CD14-positive monocyte (primary cell): ENCODE measurements around the gene IGFBP7. TPM values are rescaled to one million over a fixed set of nuclear protein-coding genes. Genes with fewer than 3 reads are reported as not detected.
A peak's percentile ranks its signal among the peaks of the same experiment; 100 is the strongest.

ENCODE experiments used
- DNase-seq, 3 donors: peaks; one replicate each; pipeline ENCODE4 v3.0.0-alpha.2; 2011 to 2022
- H2AFZ ChIP-seq: 2 replicates; pipeline ENCODE4 v1.6.0; 2012; ENCODE audit warnings: mild to moderate bottlenecking, low read depth, low read length, inconsistent platforms; ENCODE audit not compliant: insufficient read depth, poor library complexity, severe bottlenecking
- H3K27ac ChIP-seq, 2 donors: 1 replicate in 1 of 2; 2 replicates in 1 of 2; pipeline ENCODE4 v1.5.1; 2012 to 2013; ENCODE audit warnings: low read length in 2 of 2, control low read depth in 1 of 2, inconsistent platforms in 1 of 2, low read depth in 1 of 2, mild to moderate bottlenecking in 1 of 2
- H3K27me3 ChIP-seq, 2 donors: one replicate each; pipeline versions ENCODE4 v1.6.0 to v1.6.1; 2011 to 2013; ENCODE audit warnings: low read length in 2 of 2; ENCODE audit not compliant: control insufficient read depth in 2 of 2, insufficient read depth in 2 of 2
- H3K36me3 ChIP-seq, 2 donors: replicated peaks in 1 of 2; 1 replicate in 1 of 2; 2 replicates in 1 of 2; pipeline versions ENCODE4 v1.5.1 to v1.6.1; 2012 to 2013; ENCODE audit warnings: low read length in 2 of 2, control low read depth in 1 of 2, inconsistent platforms in 1 of 2, mild to moderate bottlenecking in 1 of 2; ENCODE audit not compliant: insufficient read depth in 2 of 2, control insufficient read depth in 1 of 2
- H3K4me1 ChIP-seq, 2 donors: 1 replicate in 1 of 2; 2 replicates in 1 of 2; pipeline versions ENCODE4 v1.5.1 to v1.6.1; 2012 to 2013; ENCODE audit warnings: low read length in 2 of 2, control low read depth in 1 of 2, inconsistent platforms in 1 of 2, mild to moderate bottlenecking in 1 of 2, moderate library complexity in 1 of 2; ENCODE audit not compliant: insufficient read depth in 2 of 2, control insufficient read depth in 1 of 2
- H3K4me2 ChIP-seq: replicated peaks from 2 replicates; pipeline ENCODE3; 2012; ENCODE audit warnings: low read length, moderate library complexity, mild to moderate bottlenecking; ENCODE audit not compliant: poor library complexity, severe bottlenecking; ENCODE audit errors: extremely low read depth
- H3K4me3 ChIP-seq, 3 experiments: fragments of 200-600 bp in 1 of 3; sonication (generic) in 1 of 3; replicated peaks in 1 of 3; 1 replicate in 2 of 3; 2 replicates in 1 of 3; pipeline ENCODE4 v1.5.1; 2011 to 2013; ENCODE audit warnings: low read length in 3 of 3, mild to moderate bottlenecking in 3 of 3, control low read depth in 2 of 3, low read depth in 2 of 3, inconsistent platforms in 1 of 3, moderate library complexity in 1 of 3
- H3K79me2 ChIP-seq: 2 replicates; pipeline ENCODE4 v1.6.0; 2012; ENCODE audit warnings: mild to moderate bottlenecking, control low read depth, inconsistent platforms, low read length, moderate library complexity; ENCODE audit not compliant: insufficient read depth
- H3K9ac ChIP-seq: 2 replicates; pipeline ENCODE4 v1.6.0; 2017; ENCODE audit warnings: low read length, mild to moderate bottlenecking; ENCODE audit not compliant: insufficient read depth, poor library complexity, severe bottlenecking
- H3K9me3 ChIP-seq, 2 donors: replicated peaks in 1 of 2; 1 replicate in 1 of 2; 2 replicates in 1 of 2; pipeline versions ENCODE4 v1.5.1 to v1.6.1; 2012 to 2013; ENCODE audit warnings: low read length in 2 of 2, control low read depth in 1 of 2; ENCODE audit not compliant: control insufficient read depth in 1 of 2, insufficient read depth in 1 of 2
- H4K20me1 ChIP-seq: 2 replicates; pipeline ENCODE4 v1.6.0; 2012; ENCODE audit warnings: mild to moderate bottlenecking, low read length, control low read depth, moderate library complexity; ENCODE audit not compliant: insufficient read depth
- H3K27ac Mint-ChIP-seq, 7 donors: one replicate each; pipeline ENCODE4 v1.8.0; 2020; ENCODE audit warnings: mild to moderate bottlenecking in 7 of 7, mixed read lengths in 7 of 7, moderate library complexity in 6 of 7, inconsistent platforms in 2 of 7
- H3K27me3 Mint-ChIP-seq, 3 donors: one replicate each; pipeline ENCODE4 v1.8.0; 2021 to 2022; ENCODE audit warnings: low read depth in 3 of 3, mild to moderate bottlenecking in 3 of 3, mixed read lengths in 3 of 3, moderate library complexity in 3 of 3, inconsistent platforms in 1 of 3
- H3K36me3 Mint-ChIP-seq, 2 donors: one replicate each; pipeline ENCODE4 v1.8.0; 2020; ENCODE audit warnings: mixed read lengths in 2 of 2, inconsistent platforms in 1 of 2, mild to moderate bottlenecking in 1 of 2
- H3K4me1 Mint-ChIP-seq: one replicate; pipeline ENCODE4 v1.8.0; 2020; ENCODE audit warnings: mild to moderate bottlenecking, mixed read lengths
- H3K4me3 Mint-ChIP-seq, 2 donors: one replicate each; pipeline ENCODE4 v1.8.0; 2020; ENCODE audit warnings: mild to moderate bottlenecking in 2 of 2, mixed read lengths in 2 of 2, moderate library complexity in 1 of 2
- H3K9me3 Mint-ChIP-seq, 7 donors: one replicate each; pipeline ENCODE4 v1.8.0; 2020 to 2022; ENCODE audit warnings: mixed read lengths in 7 of 7, mild to moderate bottlenecking in 6 of 7, moderate library complexity in 6 of 7, inconsistent platforms in 2 of 7
- CTCF ChIP-seq: fragments of 200-600 bp; IDR thresholded peaks from one replicate; pipeline ENCODE4 v1.8.0; 2022; ENCODE audit warnings: antibody characterized with exemption, mild to moderate bottlenecking
- WGBS: methylation state at CpG from one replicate; pipeline ENCODE4 v1.1.5; 2013; ENCODE audit warnings: missing lambda C conversion rate; ENCODE audit not compliant: insufficient coverage; 5-methylcytosine and 5-hydroxymethylcytosine counted together
- intact Hi-C, 2 donors: fragments of 100-400 bp; cut with micrococcal nuclease; formaldehyde crosslinking; loops; one replicate each; pipeline versions ENCODE4 v1.15.0 to v1.15.1; 2023
- polyA plus RNA-seq, 3 donors: library from polyadenylated mRNA; depleted of rRNA in 1 of 3; unstranded in 2 of 3; stranded (reverse) in 1 of 3; fragments of 300-500 nt in 2 of 3; fragments of >200 nt in 1 of 3; fragmentation: Illumina TruSeq in 2 of 3; gene quantifications; 1 replicate in 2 of 3; 2 replicates in 1 of 3; pipeline ENCODE4 v1.2.3, GENCODE V29; 2012 to 2021

Gene IGFBP7
- polyA plus RNA-seq, 3 donors, result 23.1 to 53.1 (median 46.9) TPM

- Histone ChIP-seq H3K79me2 (no peaks in the 10 kb centered on the region), H4K20me1 (no peaks in the 10 kb centered on the region), H3K36me3 (no peaks in the 10 kb centered on the region), H3K9ac (no peak overlapping the region), H3K4me3 (no peak overlapping the region), H3K4me1 (peaks cover 18 to 29% of the 10 kb centered on the region in 2 donors), H3K4me2 (no peak overlapping the region), H3K27ac (no peak overlapping the region), H3K27me3 (no peaks in the 10 kb centered on the region), H2AFZ (peak overlapping the region; percentile 31), H3K9me3 (no peaks in the 10 kb centered on the region)
- no peaks in the 10 kb centered on the region for H3K36me3 Mint-ChIP-seq
- peaks cover 0 to under 1% (median 0%) of the 10 kb centered on the region in 7 donors for H3K9me3 Mint-ChIP-seq
- no peak for DNase-seq
- H3K4me1 Mint-ChIP-seq, result peaks cover 37% of the 10 kb centered on the region
- intact Hi-C loops, result no loop called here
- H3K4me3 Mint-ChIP-seq, result no peak overlapping the region
- no peak overlapping the region for H3K27ac Mint-ChIP-seq
- 0% methylated on average over 1 of the region's 3 CpGs for WGBS
- peaks cover 0 to 3% (median 0%) of the 10 kb centered on the region in 3 donors for H3K27me3 Mint-ChIP-seq
- TF ChIP-seq CTCF, result no peak
Observed at GRCh38 chr4:57116245-57116644, 6.1 kb upstream of the IGFBP7 start.

GRCh38 chr4:57114973-57115372, 4.8 kb upstream of the IGFBP7 start:
- H3K27ac Mint-ChIP-seq, result peak overlapping the region in 2 of 7 donors; percentile 29 to 64
- H3K27ac ChIP-seq, result no peak overlapping the region
- peaks cover 0 to 3% (median 0%) of the 10 kb centered on the region in 3 donors for H3K27me3 Mint-ChIP-seq
- no peaks in the 10 kb centered on the region for H4K20me1 ChIP-seq
- DNase-seq, result no peak
- no peaks in the 10 kb centered on the region for H3K36me3 Mint-ChIP-seq
- H3K9ac ChIP-seq, result no peak overlapping the region
- H3K4me3 Mint-ChIP-seq, result no peak overlapping the region
- H2AFZ ChIP-seq, result peak overlapping the region; percentile 19
- no peaks in the 10 kb centered on the region for H3K9me3 Mint-ChIP-seq
- TF ChIP-seq CTCF, result no peak
- peaks cover 44% of the 10 kb centered on the region for H3K4me1 Mint-ChIP-seq
- no peaks in the 10 kb centered on the region for H3K9me3 ChIP-seq
- H3K4me2 ChIP-seq, result no peak overlapping the region
- no peaks in the 10 kb centered on the region for H3K36me3 ChIP-seq
- H3K27me3 ChIP-seq, result no peaks in the 10 kb centered on the region
- peaks cover 19 to 32% of the 10 kb centered on the region in 2 donors for H3K4me1 ChIP-seq
- intact Hi-C loops, result no loop called here
- no peaks in the 10 kb centered on the region for H3K79me2 ChIP-seq
- no peak overlapping the region for H3K4me3 ChIP-seq
